ENCODE measurements around the gene FCHSD2.

DNA sequence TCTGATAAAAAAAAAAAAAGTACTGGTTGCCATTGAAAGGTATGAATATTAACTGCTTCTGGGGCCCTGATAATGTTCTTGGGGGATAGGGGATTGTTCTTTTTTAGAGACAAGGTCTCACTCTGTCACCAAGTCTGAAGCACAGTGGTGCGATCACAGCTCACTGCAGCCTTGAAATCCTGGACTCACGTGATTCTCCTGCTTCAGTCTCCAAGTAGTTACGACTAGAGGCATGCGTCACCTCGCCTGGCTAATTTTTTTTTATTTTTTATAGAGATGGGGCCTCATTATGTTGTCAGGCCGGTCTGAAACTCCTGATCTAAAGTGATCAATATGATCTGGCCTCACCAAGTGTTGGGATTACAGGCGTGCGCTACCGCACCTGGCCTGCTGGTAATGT is 63.5 kb downstream of the FCHSD2 start:
- no peak for TF ChIP-seq CTCF (IDR thresholded peaks at IDR 0.05; ENCODE audit: low read depth, low read length)
- no peak for TF ChIP-seq MYC (IDR thresholded peaks at IDR 0.05; ENCODE audit: low read depth, low read length)
- TF ChIP-seq, protein P1, sequence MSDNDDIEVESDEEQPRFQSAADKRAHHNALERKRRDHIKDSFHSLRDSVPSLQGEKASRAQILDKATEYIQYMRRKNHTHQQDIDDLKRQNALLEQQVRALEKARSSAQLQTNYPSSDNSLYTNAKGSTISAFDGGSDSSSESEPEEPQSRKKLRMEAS (IDR thresholded peaks at IDR 0.05; ENCODE audit: low read depth, low read length) = no peak
- no peak for TF ChIP-seq POLR2A (IDR thresholded peaks at IDR 0.05; ENCODE audit: extremely low read depth, insufficient read length)

Data from NB4 (cell line).